GM23338 (cell line): ENCODE measurements around the gene SLC25A3. TPM values are rescaled to one million over a fixed set of nuclear protein-coding genes. Genes with fewer than 3 reads are reported as not detected.
"Not testable (repeated sequence)": the region's sequence is repeated elsewhere in the genome, so short reads cannot be mapped to it uniquely, and the experiment has no call there.

Source experiments
- ATAC-seq: fragments of 200-7000 bp; cut with Tn5 transposase; 3 replicates; pipeline ENCODE4 v1.9.1; 2020
- DNase-seq: peaks from one replicate; pipeline ENCODE4 v3.0.0-alpha.2; 2015; ENCODE audit warnings: low spot score
- H2AFZ ChIP-seq: fragments of 200-600 bp; sonication (generic); 2 replicates; pipeline ENCODE4 v1.8.0; 2016; ENCODE audit warnings: antibody characterized with exemption, mild to moderate bottlenecking, moderate library complexity
- H3F3A ChIP-seq: fragments of 200-600 bp; sonication (generic); replicated peaks from 2 replicates; pipeline ENCODE4 v1.8.0; 2017; ENCODE audit warnings: antibody characterized with exemption, mixed run types, low read depth
- H3K27ac ChIP-seq: fragments of 200-600 bp; sonication (generic); 2 replicates; pipeline ENCODE4 v1.6.1; 2016; ENCODE audit warnings: low read depth
- H3K27me3 ChIP-seq: fragments of 200-600 bp; sonication (generic); 2 replicates; pipeline ENCODE4 v1.8.0; 2016; ENCODE audit warnings: mild to moderate bottlenecking, mixed run types, moderate library complexity; ENCODE audit not compliant: insufficient read depth
- H3K36me3 ChIP-seq: fragments of 200-600 bp; sonication (generic); 2 replicates; pipeline ENCODE4 v1.8.0; 2016; ENCODE audit warnings: mild to moderate bottlenecking; ENCODE audit not compliant: insufficient read depth
- H3K4me1 ChIP-seq: fragments of 200-600 bp; sonication (generic); 2 replicates; pipeline ENCODE4 v1.8.0; 2016; ENCODE audit warnings: mild to moderate bottlenecking, moderate library complexity; ENCODE audit not compliant: insufficient read depth
- H3K4me2 ChIP-seq: fragments of 200-600 bp; sonication (generic); 2 replicates; pipeline ENCODE4 v1.7.1; 2017; ENCODE audit warnings: mixed run types
- H3K4me3 ChIP-seq: fragments of 200-600 bp; sonication (generic); 2 replicates; pipeline ENCODE4 v1.6.1; 2016; ENCODE audit warnings: mixed run types
- H3K79me2 ChIP-seq: fragments of 200-600 bp; sonication (generic); replicated peaks from 2 replicates; pipeline ENCODE4 v1.8.0; 2017; ENCODE audit warnings: mild to moderate bottlenecking; ENCODE audit not compliant: insufficient read depth
- H3K9me2 ChIP-seq: fragments of 200-600 bp; sonication (generic); 2 replicates; pipeline ENCODE4 v1.8.0; 2017; ENCODE audit not compliant: insufficient read depth
- H4K20me1 ChIP-seq: fragments of 200-600 bp; sonication (generic); replicated peaks from 2 replicates; pipeline ENCODE4 v1.8.0; 2017; ENCODE audit warnings: mild to moderate bottlenecking; ENCODE audit not compliant: insufficient read depth
- H3K27ac Mint-ChIP-seq: 2 replicates; pipeline ENCODE4 v1.8.0; 2020; ENCODE audit warnings: inconsistent platforms, mild to moderate bottlenecking, moderate library complexity, mixed read lengths
- H3K27me3 Mint-ChIP-seq: 3 replicates; pipeline ENCODE4 v1.8.0; 2022; ENCODE audit warnings: low read depth, mild to moderate bottlenecking, moderate library complexity, mixed read lengths, inconsistent platforms; ENCODE audit not compliant: insufficient read depth, poor library complexity
- H3K36me3 Mint-ChIP-seq: 3 replicates; pipeline ENCODE4 v1.8.0; 2021; ENCODE audit warnings: low read depth, mild to moderate bottlenecking, inconsistent platforms, moderate library complexity, mixed read lengths
- H3K4me1 Mint-ChIP-seq: 3 replicates; pipeline ENCODE4 v1.8.0; 2020; ENCODE audit warnings: mild to moderate bottlenecking, inconsistent platforms, mixed read lengths
- H3K4me3 Mint-ChIP-seq: 3 replicates; pipeline ENCODE4 v1.8.0; 2021; ENCODE audit warnings: moderate library complexity, mild to moderate bottlenecking, inconsistent platforms, mixed read lengths
- H3K9me3 Mint-ChIP-seq: 3 replicates; pipeline ENCODE4 v1.8.0; 2020; ENCODE audit warnings: moderate library complexity, mild to moderate bottlenecking, inconsistent platforms, mixed read lengths
- CREB1 ChIP-seq: fragments of 250-450 bp; sonication (Bioruptor Pico); IDR thresholded peaks from 2 replicates; pipeline ENCODE4 v1.5.0; 2020; ENCODE audit warnings: low read depth, mild to moderate bottlenecking, moderate library complexity
- CTCF ChIP-seq, 2 experiments: fragments of 200-600 bp in 1 of 2; sonication (generic) in 1 of 2; conservative IDR thresholded peaks; 2 replicates each; pipeline versions ENCODE4 v1.5.1 to v1.6.1; 2016 to 2017; ENCODE audit warnings: antibody characterized with exemption in 2 of 2, low read depth in 2 of 2, mild to moderate bottlenecking in 2 of 2, moderate library complexity in 1 of 2
- ETS1 ChIP-seq: IDR thresholded peaks from 2 replicates; pipeline ENCODE4 v1.6.1; 2016; ENCODE audit warnings: antibody characterized with exemption
- EZH2phosphoT487 ChIP-seq: fragments of 200-600 bp; sonication (generic); IDR thresholded peaks from one replicate; pipeline ENCODE4 v1.8.1; 2018; ENCODE audit warnings: antibody characterized with exemption; ENCODE audit not compliant: unreplicated experiment
- POLR2AphosphoS5 ChIP-seq: IDR thresholded peaks from 2 replicates; pipeline ENCODE4 v1.6.1; 2016; ENCODE audit warnings: antibody characterized with exemption, low read depth
- STAT1 ChIP-seq: IDR thresholded peaks from one replicate; pipeline ENCODE4 v1.6.1; 2016; ENCODE audit warnings: antibody characterized with exemption; ENCODE audit not compliant: unreplicated experiment
- ZNF331 ChIP-seq: fragments of 250-450 bp; sonication (Bioruptor Pico); IDR thresholded peaks from 2 replicates; pipeline ENCODE4 v1.5.0; 2020; ENCODE audit warnings: low read depth, mild to moderate bottlenecking, moderate library complexity
- ZNF462 ChIP-seq: fragments of 250-450 bp; sonication (Bioruptor Pico); IDR thresholded peaks from 2 replicates; pipeline ENCODE4 v1.5.0; 2020; ENCODE audit warnings: mild to moderate bottlenecking, moderate library complexity
- polyA plus RNA-seq: library from polyadenylated mRNA; unstranded; fragments of >200 nt; fragmentation: Nextera tagmentation; extraction: Ambion mirVana; gene quantifications from 2 replicates; pipeline ENCODE4 v1.2.1, GENCODE V29; 2016
- total RNA-seq: library from RNA; depleted of rRNA; stranded (reverse); fragments of >200 nt; shearing (Covaris generic); gene quantifications from 2 replicates; pipeline ENCODE4 v1.2.3, GENCODE V29; 2014

Gene SLC25A3
- total and polyA plus RNA-seq, 2 experiments from 2014 or later = 676 to 703 TPM

- Histone ChIP-seq H3K36me3 (no peaks in the 10 kb centered on the region), H3K27ac (no peak overlapping the region), H4K20me1 (peaks cover 8% of the 10 kb centered on the region; the same call in 1 of the 2 replicates), H3K4me3 (no peak overlapping the region), H3K79me2 (peaks cover 33% of the 10 kb centered on the region), H3F3A (0 out of 2 replicates have a peak, but pooled peaks cover 5% of the 10 kb centered on the region), H3K4me1 (0 out of 2 replicates have a peak, but pooled peaks cover 9% of the 10 kb centered on the region), H3K9me2 (no peaks in the 10 kb centered on the region), H2AFZ (no peak overlapping the region), H3K27me3 (no peaks in the 10 kb centered on the region), H3K4me2 (no peak overlapping the region)
- no peaks in the 10 kb centered on the region for H3K36me3 Mint-ChIP-seq
- no peak overlapping the region for H3K27ac Mint-ChIP-seq
- ATAC-seq (no peak), DNase-seq (no peak)
- H3K4me3 Mint-ChIP-seq = no peak overlapping the region
- no peaks in the 10 kb centered on the region for H3K9me3 Mint-ChIP-seq
- peaks cover 2% of the 10 kb centered on the region; the same call in 1 of the 3 replicates for H3K4me1 Mint-ChIP-seq
- H3K27me3 Mint-ChIP-seq = peaks cover 7% of the 10 kb centered on the region
- TF ChIP-seq CTCF (conservative IDR thresholded peaks at IDR 0.05; ENCODE audit: low read depth in 2 of 2) = no peak
- no peak for TF ChIP-seq STAT1
- TF ChIP-seq POLR2AphosphoS5 = no peak
- TF ChIP-seq ZNF331 (CRISPR knock-in tag) = no peak
- TF ChIP-seq CREB1 = no peak
- TF ChIP-seq EZH2phosphoT487 = no peak
Observed at GRCh38 chr12:98639491-98639890, 46.0 kb downstream of the SLC25A3 start.

- not testable (repeated sequence) for H4K20me1 ChIP-seq, H3K9me3 Mint-ChIP-seq, H3K9me2 ChIP-seq, H3K36me3 ChIP-seq, DNase-seq, H3F3A ChIP-seq, H3K27ac ChIP-seq, H3K27ac Mint-ChIP-seq, H2AFZ ChIP-seq, H3K27me3 ChIP-seq, H3K36me3 Mint-ChIP-seq, ATAC-seq, H3K4me2 ChIP-seq
- Histone ChIP-seq H3K79me2 (peaks cover 56% of the 10 kb centered on the region), H3K4me1 (0 out of 2 replicates have a peak, but pooled peaks cover 12% of the 10 kb centered on the region), H3K4me3 (peak overlapping the region; percentile 86; the same call in 1 of the 2 replicates)
- H3K4me3 Mint-ChIP-seq = peak overlapping the region; percentile 94; the same call in 2 of the 3 replicates
- H3K4me1 Mint-ChIP-seq = peaks cover 11% of the 10 kb centered on the region
- peaks cover 11% of the 10 kb centered on the region for H3K27me3 Mint-ChIP-seq
Observed at GRCh38 chr12:98642801-98643200, 49.3 kb downstream of the SLC25A3 start.

- H3K27me3 ChIP-seq = no peaks in the 10 kb centered on the region
- no peaks in the 10 kb centered on the region for H3K9me3 Mint-ChIP-seq
- peaks cover 11% of the 10 kb centered on the region for H3K4me1 Mint-ChIP-seq
- peak; percentile 35 for ATAC-seq
- peak overlapping the region; percentile 88; the same call in 1 of the 2 replicates for H3K27ac Mint-ChIP-seq
- H3K27ac ChIP-seq = peak overlapping the region; percentile 81; the same call in 1 of the 2 replicates
- no peaks in the 10 kb centered on the region for H3K9me2 ChIP-seq
- H3K4me3 ChIP-seq = peak overlapping the region; percentile 86
- no peaks in the 10 kb centered on the region; the same call in 1 of the 2 replicates for H3K36me3 ChIP-seq
- H3K4me3 Mint-ChIP-seq = peak overlapping the region; percentile 94
- 0 out of 2 replicates have a peak, but pooled peaks cover 5% of the 10 kb centered on the region for H3F3A ChIP-seq
- 0 out of 2 replicates have a peak, but pooled peaks cover 12% of the 10 kb centered on the region for H3K4me1 ChIP-seq
- H3K36me3 Mint-ChIP-seq = peaks cover 3% of the 10 kb centered on the region; the same call in 1 of the 3 replicates
- peaks cover 60% of the 10 kb centered on the region for H3K79me2 ChIP-seq
- peak overlapping the region; percentile 92 for H3K4me2 ChIP-seq
- H4K20me1 ChIP-seq = peaks cover 8% of the 10 kb centered on the region; the same call in 1 of the 2 replicates
- 0 out of 2 replicates have a peak, but pooled peaks have one; percentile 15 for TF ChIP-seq ETS1
- no peak for TF ChIP-seq ZNF462 (CRISPR knock-in tag)
- H2AFZ ChIP-seq = peak overlapping the region; percentile 97
- DNase-seq = no peak
- peaks cover 11% of the 10 kb centered on the region for H3K27me3 Mint-ChIP-seq
Observed at GRCh38 chr12:98644433-98644711, 50.9 kb downstream of the SLC25A3 start.
